22Rv1 (cell line): Measurements from ENCODE around the gene DGKI.

ENCODE experiments used
- CTCF ChIP-seq: fragments of 450-650 bp; IDR thresholded peaks from 2 replicates; pipeline ENCODE4 v1.5.1; 2017; ENCODE audit warnings: mild to moderate bottlenecking
- ZFX ChIP-seq: fragments of 450-650 bp; IDR thresholded peaks from 2 replicates; pipeline ENCODE4 v1.6.1; 2017; ENCODE audit warnings: antibody characterized with exemption, borderline replicate concordance

GRCh38 chr7:137335814-137336213 is 511.0 kb downstream of the DGKI start:
- TF ChIP-seq CTCF = no peak
- TF ChIP-seq ZFX = no peak
